ENCODE measurements around the gene MIA.

DNA sequence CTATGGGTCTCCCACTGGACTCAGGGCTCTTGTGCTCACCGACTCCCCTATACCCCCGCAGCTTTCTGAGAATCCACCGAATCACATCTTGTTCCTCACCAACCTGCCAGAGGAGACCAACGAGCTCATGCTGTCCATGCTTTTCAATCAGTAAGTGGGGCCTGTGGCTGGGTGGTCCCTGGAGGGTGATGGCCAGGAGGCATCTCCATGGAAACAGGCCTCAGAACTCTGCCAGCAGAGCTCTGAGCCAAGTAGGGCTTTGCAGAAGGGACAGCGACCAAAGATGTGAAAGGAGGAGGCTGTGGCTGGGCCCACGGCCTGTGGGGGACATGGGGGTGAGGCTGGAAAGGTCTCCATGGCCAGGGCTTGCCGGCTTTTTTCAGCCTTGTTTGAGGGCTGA lies 11.8 kb upstream of the MIA start:
- no peak for TF ChIP-seq EZH2 (IDR thresholded peaks at IDR 0.05; ENCODE audit: insufficient read depth, poor library complexity, severe bottlenecking)
- TF ChIP-seq EZH2phosphoT487 (IDR thresholded peaks at IDR 0.05; ENCODE audit: insufficient read depth, low read depth) = no peak

Data from GM23248 (cell line).